Endothelial cell of umbilical vein (primary cell): ENCODE measurements around the gene ITGB2. TPM values are rescaled to one million over a fixed set of nuclear protein-coding genes. Genes with fewer than 3 reads are reported as not detected.

Source experiments
- BruUV-seq: library from RNA; stranded (reverse); fragments of 400-500 nt; replicated peaks from 2 replicates; lab custom pipeline; 2021; lab: Mats Ljungman, UMichigan
- CTCF ChIA-PET: fragments of 300-600, 350-600 bp; sonication (Branson Sonifier 250); formaldehyde crosslinking; loops from one replicate; lab custom pipeline; 2021; ENCODE audit warnings: antibody characterized with exemption, inconsistent platforms; lab: Charles Lee
- POLR2A ChIA-PET: fragments of 300-600, 350-600 bp; sonication (Branson Sonifier 250); formaldehyde crosslinking; loops from one replicate; lab custom pipeline; 2021; ENCODE audit warnings: antibody characterized with exemption, inconsistent platforms; lab: Charles Lee
- DNase-seq: peaks from one replicate; pipeline ENCODE4 v3.0.0-alpha.2; 2011; ENCODE audit warnings: low read depth, low spot score
- FAIRE-seq: peaks from 2 replicates; lab custom pipeline; 2011; peaks lifted over from hg19 to GRCh38; lab: Jason Lieb, UNC
- H2AFZ ChIP-seq: 2 replicates; pipeline ENCODE4 v1.6.0; 2012; ENCODE audit warnings: low read depth, low read length, control low read depth, inconsistent platforms
- H3K27ac ChIP-seq: 2 replicates; pipeline ENCODE4 v1.5.1; 2011; ENCODE audit warnings: low read depth, mild to moderate bottlenecking, control low read depth, low read length, moderate library complexity; ENCODE audit not compliant: insufficient read depth
- H3K27me3 ChIP-seq, 2 experiments: 2 replicates each; pipeline versions ENCODE4 v1.6.0 to v1.6.1; 2011; ENCODE audit warnings: low read length in 2 of 2, mixed read lengths in 1 of 2; ENCODE audit not compliant: control insufficient read depth in 2 of 2, insufficient read depth in 2 of 2
- H3K36me3 ChIP-seq, 2 experiments: 2 replicates in 1 of 2; 3 replicates in 1 of 2; pipeline ENCODE4 v1.5.1; 2011; ENCODE audit warnings: low read length in 2 of 2, mild to moderate bottlenecking in 1 of 2, moderate library complexity in 1 of 2; ENCODE audit not compliant: control insufficient read depth in 2 of 2, insufficient read depth in 2 of 2; ENCODE audit errors: extremely low read depth in 1 of 2
- H3K4me1 ChIP-seq: 3 replicates; pipeline ENCODE4 v1.5.1; 2011; ENCODE audit warnings: mild to moderate bottlenecking, low read length; ENCODE audit not compliant: control insufficient read depth, insufficient read depth; ENCODE audit errors: extremely low read depth
- H3K4me2 ChIP-seq: 2 replicates; pipeline ENCODE4 v1.6.1; 2011; ENCODE audit warnings: low read length, control low read depth, mixed read lengths; ENCODE audit not compliant: insufficient read depth
- H3K4me3 ChIP-seq, 3 experiments: fragments of 200-600 bp in 1 of 3; sonication (generic), shearing (Covaris generic) in 1 of 3; replicated peaks in 1 of 3; 2 replicates each; pipeline ENCODE4 v1.5.1; 2011 to 2016; ENCODE audit warnings: control low read depth in 3 of 3, low read length in 3 of 3, mild to moderate bottlenecking in 2 of 3, inconsistent platforms in 1 of 3, low read depth in 1 of 3, moderate library complexity in 1 of 3; ENCODE audit not compliant: insufficient read depth in 1 of 3
- H3K79me2 ChIP-seq: 2 replicates; pipeline ENCODE4 v1.6.0; 2012; ENCODE audit warnings: low read length, inconsistent platforms; ENCODE audit not compliant: control insufficient read depth, insufficient read depth
- H3K9ac ChIP-seq: replicated peaks from 2 replicates; pipeline ENCODE3; 2011; ENCODE audit warnings: low read length, control low read depth; ENCODE audit not compliant: insufficient read depth; ENCODE audit errors: extremely low read depth
- H3K9me1 ChIP-seq: replicated peaks from 3 replicates; pipeline ENCODE4 v1.6.0; 2011; ENCODE audit warnings: mild to moderate bottlenecking, low read length; ENCODE audit not compliant: control insufficient read depth, insufficient read depth; ENCODE audit errors: extremely low read depth
- H3K9me3 ChIP-seq: replicated peaks from 2 replicates; pipeline ENCODE4 v1.5.1; 2012; ENCODE audit warnings: low read length, inconsistent platforms; ENCODE audit not compliant: control insufficient read depth, insufficient read depth
- H4K20me1 ChIP-seq: replicated peaks from 2 replicates; pipeline ENCODE3; 2011; ENCODE audit warnings: mild to moderate bottlenecking, low read length; ENCODE audit not compliant: control insufficient read depth, insufficient read depth; ENCODE audit errors: extremely low read depth
- CTCF ChIP-seq, 2 donors: IDR thresholded peaks; 1 replicate in 1 of 2; 2 replicates in 1 of 2; pipeline ENCODE4 v1.5.1; 2011; ENCODE audit warnings: low read length in 2 of 2, mild to moderate bottlenecking in 2 of 2, moderate library complexity in 2 of 2, control low read depth in 1 of 2, inconsistent platforms in 1 of 2, low read depth in 1 of 2; ENCODE audit not compliant: insufficient read depth in 1 of 2; ENCODE audit errors: extremely low read depth in 1 of 2
- EZH2 ChIP-seq: IDR thresholded peaks from 2 replicates; pipeline ENCODE4 v1.6.1; 2012; ENCODE audit warnings: borderline replicate concordance, low read depth, mild to moderate bottlenecking, moderate library complexity, low read length, inconsistent platforms; ENCODE audit not compliant: severe bottlenecking
- FOS ChIP-seq: IDR thresholded peaks from 2 replicates; pipeline ENCODE4 v1.6.1; 2011; ENCODE audit warnings: mild to moderate bottlenecking, low read length, moderate library complexity, borderline replicate concordance; ENCODE audit not compliant: insufficient read depth
- GATA2 ChIP-seq: IDR thresholded peaks from 2 replicates; pipeline ENCODE4 v1.7.0; 2011; ENCODE audit warnings: low read depth, mild to moderate bottlenecking, moderate library complexity, mixed read lengths, low read length; ENCODE audit not compliant: insufficient read length, insufficient read depth
- JUN ChIP-seq: IDR thresholded peaks from 2 replicates; pipeline ENCODE4 v1.6.1; 2011; ENCODE audit warnings: borderline replicate concordance, low read depth; ENCODE audit not compliant: insufficient read length, insufficient read depth
- MAX ChIP-seq: IDR thresholded peaks from 2 replicates; pipeline ENCODE4 v1.6.1; 2011; ENCODE audit not compliant: insufficient read depth, insufficient read length
- MYC ChIP-seq: IDR thresholded peaks from one replicate; pipeline ENCODE4 v1.6.1; 2011; ENCODE audit warnings: mild to moderate bottlenecking, low read depth, low read length
- POLR2A ChIP-seq: IDR thresholded peaks from 2 replicates; pipeline ENCODE4 v1.6.1; 2012; ENCODE audit warnings: low read depth, mild to moderate bottlenecking, control low read depth, low read length
- POLR2AphosphoS5 ChIP-seq: IDR thresholded peaks from 2 replicates; pipeline ENCODE4 v1.6.1; 2012; ENCODE audit warnings: low read depth, mild to moderate bottlenecking, control low read depth, low read length, moderate library complexity; ENCODE audit not compliant: insufficient read depth
- dilution Hi-C: fragments of 300-500 bp; cut with MboI; formaldehyde crosslinking; loops from one replicate; pipeline ENCODE4 v1.15.0; 2019; ENCODE audit warnings: low sequenced_read_pairs; ENCODE audit not compliant: extremely low pct_ligation_motif_present
- intact Hi-C: fragments of 100-400 bp; cut with micrococcal nuclease; formaldehyde crosslinking; loops from one replicate; pipeline ENCODE4 v1.10.0; 2022
- polyA plus RNA-seq, 4 experiments: library from polyadenylated mRNA; depleted of rRNA in 3 of 4; stranded (reverse) in 3 of 4; unstranded in 1 of 4; fragments of >200 nt; gene quantifications; 2 replicates each; pipeline versions ENCODE4 v1.2.1 to v1.2.3, GENCODE V29; 2011 to 2012; ENCODE audit warnings: missing spikeins in 1 of 4
- total RNA-seq: library from RNA; stranded (reverse); gene quantifications from 2 replicates; pipeline ENCODE4 v1.2.3, GENCODE V29; 2021

The ITGB2 gene
- total and polyA plus RNA-seq, 2 donors (not counting 3 experiments of a cell fraction or from before 2014, with no cell fraction given), result 0.39 to 0.91 TPM

GRCh38 chr21:44887126-44887806 is 33.4 kb downstream of the ITGB2 start:
- BruUV-seq, result no TSS peak
- Histone ChIP-seq H3K4me3 (no peak overlapping the region), H3K27ac (no peak overlapping the region), H2AFZ (no peak overlapping the region), H3K4me2 (no peak overlapping the region), H3K4me1 (peaks cover 3% of the 10 kb centered on the region), H3K9ac (no peak overlapping the region), H4K20me1 (no peaks in the 10 kb centered on the region), H3K36me3 (no peaks in the 10 kb centered on the region), H3K27me3 (no peaks in the 10 kb centered on the region), H3K9me1 (no peaks in the 10 kb centered on the region), H3K79me2 (no peaks in the 10 kb centered on the region), H3K9me3 (no peaks in the 10 kb centered on the region)
- ChIA-PET CTCF (no interaction called here), POLR2A (no interaction called here)
- dilution Hi-C loops (no loop called here), intact Hi-C loops (no loop called here)
- DNase-seq (no peak), FAIRE-seq (no peak)
- TF ChIP-seq MAX (no peak), EZH2 (no peak), POLR2AphosphoS5 (no peak), JUN (no peak), MYC (no peak), POLR2A (no peak), GATA2 (no peak), CTCF (IDR thresholded peaks at IDR 0.05; ENCODE audit: extremely low read depth in 1 of 2, insufficient read depth in 1 of 2, low read depth in 1 of 2, low read length in 2 of 2) (no peak), FOS (no peak)
